SK-N-SH (cell line): ENCODE measurements around the gene STAC3. TPM values are rescaled to one million over a fixed set of nuclear protein-coding genes. Genes with fewer than 3 reads are reported as not detected.

Experiments
- CTCF ChIA-PET: fragments of 300-600, 350-600 bp; formaldehyde crosslinking; extraction: SDS; loops from one replicate; lab custom pipeline; 2021; lab: Yijun Ruan, JAX
- POLR2A ChIA-PET: fragments of 350-600 bp; sonication (Branson Sonifier 250); formaldehyde crosslinking; extraction: SDS; loops from one replicate; lab custom pipeline; 2020; ENCODE audit warnings: antibody characterized with exemption, inconsistent platforms; lab: Yijun Ruan, JAX
- DNase-seq: peaks from one replicate; pipeline ENCODE4 v3.0.0; 2012
- H2AFZ ChIP-seq: fragments of 200-600 bp; sonication (generic); 2 replicates; pipeline ENCODE4 v1.8.1; 2016; ENCODE audit warnings: antibody characterized with exemption, mild to moderate bottlenecking, low read depth
- H3F3A ChIP-seq: fragments of 200-600 bp; sonication (generic); replicated peaks from 2 replicates; pipeline ENCODE3; 2016; ENCODE audit warnings: antibody characterized with exemption, mild to moderate bottlenecking; ENCODE audit not compliant: insufficient read depth
- H3K27ac ChIP-seq, 2 experiments: fragments of 200-500 bp in 1 of 2; fragments of 200-600 bp in 1 of 2; sonication (Bioruptor generic) in 1 of 2; sonication (generic), shearing (Covaris generic) in 1 of 2; 2 replicates each; pipeline versions ENCODE4 v1.5.1 to v1.6.1; 2014 to 2016; ENCODE audit warnings: low read depth in 2 of 2, inconsistent platforms in 1 of 2, low read length in 1 of 2, mild to moderate bottlenecking in 1 of 2, mixed read lengths in 1 of 2
- H3K27me3 ChIP-seq: fragments of 200-600 bp; sonication (generic), shearing (Covaris generic); 2 replicates; pipeline ENCODE4 v1.6.1; 2016; ENCODE audit warnings: mixed run types; ENCODE audit not compliant: insufficient read depth
- H3K36me3 ChIP-seq, 2 experiments: fragments of 200-500 bp in 1 of 2; fragments of 200-600 bp in 1 of 2; sonication (Bioruptor generic) in 1 of 2; sonication (generic) in 1 of 2; replicated peaks in 1 of 2; 2 replicates each; pipeline versions ENCODE3 to v1.5.1; 2014 to 2016; ENCODE audit warnings: low read length in 1 of 2, mild to moderate bottlenecking in 1 of 2; ENCODE audit not compliant: insufficient read depth in 2 of 2, control insufficient read depth in 1 of 2
- H3K4me1 ChIP-seq, 2 experiments: fragments of 200-500 bp in 1 of 2; fragments of 200-600 bp in 1 of 2; sonication (Bioruptor generic) in 1 of 2; sonication (generic), shearing (Covaris generic) in 1 of 2; 2 replicates each; pipeline versions ENCODE4 v1.5.1 to v1.6.1; 2014 to 2016; ENCODE audit warnings: low read depth in 1 of 2, low read length in 1 of 2, mixed run types in 1 of 2; ENCODE audit not compliant: insufficient read depth in 2 of 2, control insufficient read depth in 1 of 2
- H3K4me2 ChIP-seq: fragments of 200-600 bp; sonication (generic), shearing (Covaris generic); 2 replicates; pipeline ENCODE4 v1.6.1; 2017; ENCODE audit warnings: mixed run types
- H3K4me3 ChIP-seq, 2 experiments: fragments of 200-500 bp in 1 of 2; fragments of 200-600 bp in 1 of 2; sonication (Bioruptor generic) in 1 of 2; sonication (generic), shearing (Covaris generic) in 1 of 2; 2 replicates each; pipeline versions ENCODE4 v1.5.1 to v1.8.1; 2014 to 2016; ENCODE audit warnings: low read depth in 2 of 2, inconsistent platforms in 1 of 2, low read length in 1 of 2, mild to moderate bottlenecking in 1 of 2, mixed read lengths in 1 of 2, moderate library complexity in 1 of 2
- H3K79me2 ChIP-seq: fragments of 200-600 bp; sonication (generic); 2 replicates; pipeline ENCODE4 v1.8.1; 2017; ENCODE audit warnings: mild to moderate bottlenecking; ENCODE audit not compliant: insufficient read depth
- H3K9ac ChIP-seq: fragments of 200-600 bp; sonication (generic); 2 replicates; pipeline ENCODE4 v1.6.1; 2017; ENCODE audit warnings: mixed run types
- H3K9me2 ChIP-seq: fragments of 200-600 bp; sonication (generic); 2 replicates; pipeline ENCODE4 v1.6.1; 2017; ENCODE audit warnings: mixed run types
- H3K9me3 ChIP-seq: fragments of 200-600 bp; sonication (generic); 2 replicates; pipeline ENCODE4 v1.6.1; 2017; ENCODE audit warnings: mixed run types, mild to moderate bottlenecking, moderate library complexity
- H4K20me1 ChIP-seq: fragments of 200-600 bp; sonication (generic); 2 replicates; pipeline ENCODE4 v1.6.1; 2017; ENCODE audit warnings: mild to moderate bottlenecking, mixed run types; ENCODE audit not compliant: insufficient read depth
- EP300 ChIP-seq, 2 experiments: IDR thresholded peaks; 2 replicates each; pipeline versions ENCODE4 v1.4.0 to v1.6.1; 2012; ENCODE audit warnings: borderline replicate concordance in 1 of 2, low read depth in 1 of 2, low read length in 1 of 2
- FOSL2 ChIP-seq: IDR thresholded peaks from 2 replicates; pipeline ENCODE4 v1.4.0; 2012; ENCODE audit warnings: low read depth, mild to moderate bottlenecking, moderate library complexity, borderline replicate concordance
- FOXJ3 ChIP-seq: sonication (generic); formaldehyde crosslinking; IDR thresholded peaks from 2 replicates; pipeline ENCODE4 v1.5.1; 2020; ENCODE audit warnings: mild to moderate bottlenecking, missing genetic modification reagents
- JUND ChIP-seq: IDR thresholded peaks from 2 replicates; pipeline ENCODE4 v1.4.0; 2012
- MEF2A ChIP-seq: IDR thresholded peaks from 2 replicates; pipeline ENCODE4 v1.4.0; 2012; ENCODE audit warnings: low read depth, borderline replicate concordance
- NRF1 ChIP-seq: IDR thresholded peaks from 2 replicates; pipeline ENCODE4 v1.6.1; 2012; ENCODE audit warnings: low read depth, mild to moderate bottlenecking, low read length
- POLR2AphosphoS5 ChIP-seq: IDR thresholded peaks from 2 replicates; pipeline ENCODE4 v1.6.1; 2012; ENCODE audit warnings: low read depth, low read length
- RXRA ChIP-seq: IDR thresholded peaks from 2 replicates; pipeline ENCODE4 v1.4.0; 2012; ENCODE audit warnings: low read depth, mild to moderate bottlenecking, borderline replicate concordance
- SIN3A ChIP-seq: IDR thresholded peaks from 2 replicates; pipeline ENCODE4 v1.6.1; 2012; ENCODE audit warnings: low read depth, mild to moderate bottlenecking, low read length, moderate library complexity, borderline replicate concordance
- SMC3 ChIP-seq: IDR thresholded peaks from 2 replicates; pipeline ENCODE4 v1.6.1; 2012; ENCODE audit warnings: low read depth, low read length, improper control_type of control experiment
- TAF1 ChIP-seq: IDR thresholded peaks from 2 replicates; pipeline ENCODE4 v1.6.1; 2012; ENCODE audit warnings: low read depth, mild to moderate bottlenecking, low read length, moderate library complexity, borderline replicate concordance
- WGBS: methylation state at CpG from one replicate; pipeline ENCODE4 v1.1.6; 2017; ENCODE audit warnings: low lambda C conversion rate; 5-methylcytosine and 5-hydroxymethylcytosine counted together
- polyA plus RNA-seq, 3 experiments: library from polyadenylated mRNA; depleted of rRNA; stranded (reverse); fragments of >200 nt; gene quantifications; 2 replicates each; pipeline ENCODE4 v1.2.3, GENCODE V29; 2012

STAC3 gene
- polyA plus RNA-seq, 1 of the 3 experiments (the other 2 are of a cell fraction), result 0.76 TPM

DNA sequence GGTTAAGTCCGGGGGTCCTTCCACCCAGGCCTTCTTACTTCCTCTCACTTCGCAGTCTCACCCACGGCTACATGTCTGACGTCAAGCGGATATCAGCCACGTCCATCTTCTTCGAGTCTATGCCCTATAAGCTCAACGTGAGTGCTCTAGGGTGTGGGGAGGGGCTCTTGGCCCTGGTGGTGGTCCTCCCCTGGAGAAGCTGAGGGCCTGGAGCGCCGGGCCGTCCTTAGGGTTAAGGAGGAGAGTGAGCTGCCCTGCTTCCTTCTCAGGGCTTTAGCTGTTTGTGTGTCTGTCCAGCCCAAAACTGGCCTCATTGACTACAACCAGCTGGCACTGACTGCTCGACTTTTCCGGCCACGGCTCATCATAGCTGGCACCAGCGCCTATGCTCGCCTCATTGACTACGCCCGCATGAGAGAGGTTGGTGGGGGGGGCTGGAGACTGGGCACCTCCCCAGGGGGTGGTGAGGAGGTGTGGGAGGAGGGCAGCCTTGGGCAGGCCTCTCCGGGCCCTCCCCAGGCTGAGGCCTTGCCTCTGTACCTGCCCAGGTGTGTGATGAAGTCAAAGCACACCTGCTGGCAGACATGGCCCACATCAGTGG lies 18.7 kb downstream of the STAC3 start:
- H4K20me1 ChIP-seq, result no peaks in the 10 kb centered on the region
- H3K27me3 ChIP-seq, result no peaks in the 10 kb centered on the region
- H3F3A ChIP-seq, result peaks cover 3% of the 10 kb centered on the region
- 96% methylated on average over 9 of the region's 19 CpGs for WGBS
- no peak for DNase-seq
- no peaks in the 10 kb centered on the region for H3K9me3 ChIP-seq
- CTCF ChIA-PET, result interaction anchor here (0.7 to 31.5 kb wide), 4 partner anchors 8 to 231 kb away, joined by 3 to 937 read pairs (median 138); partner anchors contain the start of gene NXPH4
- TF ChIP-seq SMC3, result no peak
- TF ChIP-seq TAF1, result no peak
- no peak for TF ChIP-seq FOSL2
- no peak for TF ChIP-seq POLR2AphosphoS5
- H3K27ac ChIP-seq, result no peak overlapping the region
- H3K79me2 ChIP-seq, result peaks cover 28% of the 10 kb centered on the region
- H3K4me3 ChIP-seq, result no peak overlapping the region
- H3K9me2 ChIP-seq, result no peaks in the 10 kb centered on the region
- POLR2A ChIA-PET, result no interaction called here
- H3K4me1 ChIP-seq, result peaks cover 0 to 31% of the 10 kb centered on the region in 2 experiments; a peak in 1 of 4 replicates
- H3K36me3 ChIP-seq, result peaks cover 22 to 37% of the 10 kb centered on the region in 2 experiments
- no peak overlapping the region for H3K9ac ChIP-seq
- no peak overlapping the region for H2AFZ ChIP-seq
- no peak overlapping the region for H3K4me2 ChIP-seq

DNA sequence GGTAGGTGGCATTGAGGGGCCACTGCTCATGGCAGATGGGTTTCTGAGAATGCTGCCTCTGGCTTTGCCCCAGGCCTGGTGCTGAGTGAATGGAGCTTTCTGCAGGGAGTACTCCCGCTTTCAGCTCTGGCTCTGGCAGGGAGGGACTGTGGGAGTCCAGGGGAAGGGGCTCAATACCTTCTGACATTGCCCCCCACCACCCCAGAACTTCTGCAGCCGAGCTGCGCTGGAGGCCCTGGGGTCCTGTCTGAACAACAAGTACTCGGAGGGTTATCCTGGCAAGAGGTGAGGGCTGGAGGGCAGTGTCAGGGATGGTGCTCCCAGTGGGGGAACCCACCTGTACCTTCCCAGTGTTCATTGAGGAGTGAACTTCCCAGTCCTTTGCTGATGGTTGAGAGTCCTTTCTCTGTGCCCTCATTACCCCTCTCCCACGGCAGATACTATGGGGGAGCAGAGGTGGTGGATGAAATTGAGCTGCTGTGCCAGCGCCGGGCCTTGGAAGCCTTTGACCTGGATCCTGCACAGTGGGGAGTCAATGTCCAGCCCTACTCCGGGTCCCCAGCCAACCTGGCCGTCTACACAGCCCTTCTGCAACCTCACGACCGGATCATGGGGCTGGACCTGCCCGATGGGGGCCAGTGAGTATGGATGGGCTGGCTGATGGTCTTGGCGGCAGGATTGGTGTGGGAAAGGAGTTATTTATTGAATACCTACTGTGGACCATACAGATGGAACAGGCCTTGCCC lies 19.5 kb downstream of the STAC3 start:
- peaks cover 0 to 31% of the 10 kb centered on the region in 2 experiments; a peak in 1 of 4 replicates for H3K4me1 ChIP-seq
- peak overlapping the region; percentile 88 to 94; a peak in 3 of 4 replicates for H3K4me3 ChIP-seq
- H3K9me3 ChIP-seq, result no peaks in the 10 kb centered on the region
- no peaks in the 10 kb centered on the region for H3F3A ChIP-seq
- POLR2A ChIA-PET, result interaction anchor here (2.6 kb wide), 1 partner anchor 9 kb away, joined by 43 read pairs; no protein-coding TSS in a partner anchor
- no peaks in the 10 kb centered on the region for H3K9me2 ChIP-seq
- no peak overlapping the region for H3K27ac ChIP-seq
- peaks cover 28% of the 10 kb centered on the region for H3K79me2 ChIP-seq
- peak overlapping the region; percentile 98 for H3K4me2 ChIP-seq
- peak overlapping the region; percentile 96; the same call in 1 of the 2 replicates for H3K9ac ChIP-seq
- CTCF ChIA-PET, result interaction anchor here (1.7 to 31.5 kb wide), 4 partner anchors 9 to 231 kb away, joined by 5 to 937 read pairs (median 140); partner anchors contain the start of gene NXPH4
- peaks cover 22 to 37% of the 10 kb centered on the region in 2 experiments for H3K36me3 ChIP-seq
- no peak for DNase-seq
- 98% methylated on average over 9 of the region's 13 CpGs for WGBS
- H3K27me3 ChIP-seq, result no peaks in the 10 kb centered on the region
- no peak overlapping the region for H2AFZ ChIP-seq
- H4K20me1 ChIP-seq, result no peaks in the 10 kb centered on the region
- TF ChIP-seq RXRA (no peak), NRF1 (no peak), SIN3A (no peak), MEF2A (no peak), FOXJ3 (CRISPR knock-in tag) (no peak), EP300 (IDR thresholded peaks at IDR 0.05; ENCODE audit: borderline replicate concordance in 1 of 2, low read depth in 1 of 2, low read length in 1 of 2) (no peak), FOSL2 (no peak), JUND (no peak), SMC3 (no peak)
